NCI-H510A (cell line): ENCODE measurements around the gene HSD11B2.
A peak's percentile ranks its signal among the peaks of the same experiment; 100 is the strongest.

Source experiments
- DNase-seq: peaks from one replicate; lab custom pipeline; 2025; lab: John Stamatoyannopoulos, UW

Gene HSD11B2

GRCh38 chr16:67451704-67452435 lies 20.9 kb downstream of the HSD11B2 start:
- DNase-seq: no peak

GRCh38 chr16:67454104-67454503 lies 23.2 kb downstream of the HSD11B2 start:
- no peak for DNase-seq

- no peak for DNase-seq
These were observed 23.9 kb downstream of the HSD11B2 start for GRCh38 chr16:67454852-67455251.

GRCh38 chr16:67456391-67457081 lies 25.6 kb downstream of the HSD11B2 start:
- DNase-seq: no peak

- no peak for DNase-seq
These were observed 26.7 kb downstream of the HSD11B2 start for GRCh38 chr16:67457611-67458010.

- DNase-seq: no peak
These were observed 27.3 kb downstream of the HSD11B2 start for GRCh38 chr16:67458121-67458641.

- DNase-seq: no peak
These were observed 28.3 kb downstream of the HSD11B2 start for GRCh38 chr16:67459066-67459860.

GRCh38 chr16:67459861-67460150 lies 28.9 kb downstream of the HSD11B2 start:
- no peak for DNase-seq

GRCh38 chr16:67460168-67460567 lies 29.2 kb downstream of the HSD11B2 start:
- no peak for DNase-seq

GRCh38 chr16:67460961-67461360 lies 30.0 kb downstream of the HSD11B2 start:
- no peak for DNase-seq

- DNase-seq: no peak
These were observed 30.8 kb downstream of the HSD11B2 start for GRCh38 chr16:67461600-67462278.

- no peak for DNase-seq
These were observed 31.3 kb downstream of the HSD11B2 start for GRCh38 chr16:67462279-67462655.

GRCh38 chr16:67463059-67463458 lies 32.1 kb downstream of the HSD11B2 start:
- no peak for DNase-seq

GRCh38 chr16:67463691-67464090 lies 32.8 kb downstream of the HSD11B2 start:
- no peak for DNase-seq

GRCh38 chr16:67464565-67464964 lies 33.6 kb downstream of the HSD11B2 start:
- no peak for DNase-seq

GRCh38 chr16:67466581-67466980 lies 35.7 kb downstream of the HSD11B2 start:
- no peak for DNase-seq

GRCh38 chr16:67468731-67469130 lies 37.8 kb downstream of the HSD11B2 start:
- DNase-seq: no peak

GRCh38 chr16:67470359-67470758 lies 39.4 kb downstream of the HSD11B2 start:
- peak; percentile 64 for DNase-seq

- DNase-seq: no peak
These were observed 41.0 kb downstream of the HSD11B2 start for GRCh38 chr16:67471758-67472384.

GRCh38 chr16:67474551-67475455 lies 43.9 kb downstream of the HSD11B2 start:
- DNase-seq: no peak
